HCT116 (cell line): ENCODE measurements around the gene SPDYE4. TPM values are rescaled to one million over a fixed set of nuclear protein-coding genes. Genes with fewer than 3 reads are reported as not detected.
"Not testable (repeated sequence)": the region's sequence is repeated elsewhere in the genome, so short reads cannot be mapped to it uniquely, and the experiment has no call there.

Experiments used
- ATAC-seq: fragments of 200-7000 bp; cut with Tn5 transposase; 2 replicates; pipeline ENCODE4 v1.9.1; 2020; ENCODE audit warnings: mild to moderate bottlenecking, moderate library complexity
- BruUV-seq: library from RNA; stranded (reverse); fragments of 400-500 nt; replicated peaks from 2 replicates; lab custom pipeline; 2021; lab: Mats Ljungman, UMichigan
- CTCF ChIA-PET: fragments of 300-600 bp; sonication (Branson Sonifier 250); formaldehyde crosslinking; loops from one replicate; lab custom pipeline; 2021; ENCODE audit warnings: antibody characterized with exemption; lab: Charles Lee
- POLR2A ChIA-PET: fragments of 300-600, 350-600 bp; sonication (Branson Sonifier 250); formaldehyde crosslinking; loops from one replicate; lab custom pipeline; 2021; ENCODE audit warnings: antibody characterized with exemption; lab: Charles Lee
- RAD21 ChIA-PET, 2 experiments: fragments of 300-600 bp; sonication (Branson Sonifier 250); formaldehyde crosslinking; loops; one replicate each; lab custom pipeline; 2023; ENCODE audit warnings: low total read pairs in 2 of 2; ENCODE audit not compliant: uncharacterized antibody in 2 of 2, unreplicated experiment in 2 of 2, low non-redundant PET in 1 of 2; lab: Charles Lee
- DNase-seq: peaks from one replicate; pipeline ENCODE4 v3.0.0-alpha.2; 2010; ENCODE audit warnings: low read depth, low spot score
- H2AFZ ChIP-seq: fragments of 200-600 bp; shearing (Covaris generic), sonication (generic); 2 replicates; pipeline ENCODE4 v1.6.1; 2017; ENCODE audit warnings: low read depth, mixed run types, mixed read lengths, antibody characterized with exemption, low read length; ENCODE audit not compliant: poor library complexity, severe bottlenecking
- H3K27ac ChIP-seq: 2 replicates; pipeline ENCODE4 v1.5.1; 2012; ENCODE audit warnings: low read depth, low read length
- H3K27me3 ChIP-seq: fragments of 200-600 bp; sonication (generic); 2 replicates; pipeline ENCODE4 v1.6.1; 2016; ENCODE audit warnings: mixed run types, low read length, mixed read lengths; ENCODE audit not compliant: insufficient read depth
- H3K36me3 ChIP-seq, 2 experiments: fragments of 200-500 bp in 1 of 2; fragments of 200-600 bp in 1 of 2; sonication (Bioruptor generic) in 1 of 2; sonication (generic) in 1 of 2; 2 replicates each; pipeline versions ENCODE4 v1.5.1 to v1.6.1; 2014 to 2016; ENCODE audit warnings: low read length in 2 of 2, inconsistent platforms in 1 of 2, mixed read lengths in 1 of 2, mixed run types in 1 of 2; ENCODE audit not compliant: insufficient read depth in 2 of 2, control insufficient read depth in 1 of 2
- H3K4me1 ChIP-seq, 2 experiments: fragments of 200-600 bp in 1 of 2; sonication (generic) in 1 of 2; 2 replicates each; pipeline versions ENCODE4 v1.5.1 to v1.6.1; 2012 to 2017; ENCODE audit warnings: low read length in 2 of 2, inconsistent platforms in 1 of 2, mild to moderate bottlenecking in 1 of 2, mixed read lengths in 1 of 2, mixed run types in 1 of 2, moderate library complexity in 1 of 2; ENCODE audit not compliant: insufficient read depth in 2 of 2, control insufficient read depth in 1 of 2
- H3K4me2 ChIP-seq: fragments of 200-600 bp; sonication (generic); 2 replicates; pipeline ENCODE4 v1.6.1; 2017; ENCODE audit warnings: mixed run types, low read length, mixed read lengths
- H3K4me3 ChIP-seq, 2 experiments: fragments of 200-600 bp in 1 of 2; sonication (generic) in 1 of 2; replicated peaks in 1 of 2; 2 replicates each; pipeline ENCODE4 v1.5.1; 2011 to 2016; ENCODE audit warnings: low read length in 2 of 2, control low read depth in 1 of 2, low read depth in 1 of 2, mild to moderate bottlenecking in 1 of 2, mixed read lengths in 1 of 2, mixed run types in 1 of 2
- H3K79me2 ChIP-seq: fragments of 200-600 bp; sonication (generic); 2 replicates; pipeline ENCODE4 v1.6.1; 2017; ENCODE audit warnings: mild to moderate bottlenecking, mixed run types, low read length, moderate library complexity, mixed read lengths; ENCODE audit not compliant: insufficient read depth
- H3K9ac ChIP-seq: fragments of 200-600 bp; sonication (generic); 2 replicates; pipeline ENCODE4 v1.6.1; 2016; ENCODE audit warnings: low read length, mixed read lengths
- H3K9me2 ChIP-seq: fragments of 200-600 bp; sonication (generic), shearing (Covaris generic); 2 replicates; pipeline ENCODE4 v1.6.1; 2017; ENCODE audit warnings: mixed run types, mild to moderate bottlenecking, moderate library complexity; ENCODE audit not compliant: insufficient read depth
- H3K9me3 ChIP-seq, 2 experiments: fragments of 200-500 bp in 1 of 2; fragments of 200-600 bp in 1 of 2; sonication (Bioruptor generic) in 1 of 2; sonication (generic) in 1 of 2; 2 replicates each; pipeline ENCODE4 v1.6.1; 2014 to 2017; ENCODE audit warnings: low read length in 2 of 2, mixed read lengths in 2 of 2, inconsistent platforms in 1 of 2, low read depth in 1 of 2, mild to moderate bottlenecking in 1 of 2, mixed run types in 1 of 2, moderate library complexity in 1 of 2; ENCODE audit not compliant: control insufficient read depth in 1 of 2, insufficient read depth in 1 of 2
- H4K20me1 ChIP-seq: fragments of 200-600 bp; sonication (generic), shearing (Covaris generic); 2 replicates; pipeline ENCODE4 v1.6.1; 2017; ENCODE audit warnings: mixed run types, mild to moderate bottlenecking, moderate library complexity; ENCODE audit not compliant: insufficient read depth
- CBX3 ChIP-seq: IDR thresholded peaks from 2 replicates; pipeline ENCODE4 v1.6.1; 2012; ENCODE audit warnings: low read depth
- CEBPB ChIP-seq: IDR thresholded peaks from 2 replicates; pipeline ENCODE4 v1.6.1; 2012; ENCODE audit warnings: low read depth
- ELF1 ChIP-seq: IDR thresholded peaks from 2 replicates; pipeline ENCODE4 v1.6.1; 2012; ENCODE audit warnings: low read depth, borderline replicate concordance
- EZH2phosphoT487 ChIP-seq: fragments of 200-600 bp; IDR thresholded peaks from 2 replicates; pipeline ENCODE4 v1.6.1; 2018; ENCODE audit warnings: antibody characterized with exemption, borderline replicate concordance
- POLR2A ChIP-seq: IDR thresholded peaks from 2 replicates; pipeline ENCODE4 v1.7.0; 2011; ENCODE audit warnings: borderline replicate concordance; ENCODE audit not compliant: insufficient read depth, insufficient read length; ENCODE audit errors: extremely low read depth
- POLR2AphosphoS5 ChIP-seq: IDR thresholded peaks from 2 replicates; pipeline ENCODE4 v1.6.1; 2011; ENCODE audit warnings: mild to moderate bottlenecking, low read depth, low read length, moderate library complexity
- SP1 ChIP-seq: IDR thresholded peaks from 2 replicates; pipeline ENCODE4 v1.6.1; 2012; ENCODE audit warnings: low read depth
- ZFX ChIP-seq: fragments of 450-650 bp; IDR thresholded peaks from 2 replicates; pipeline ENCODE4 v1.6.1; 2017
- intact Hi-C: fragments of 100-400 bp; cut with micrococcal nuclease; formaldehyde crosslinking; loops from 2 replicates; pipeline ENCODE4 v1.10.0; 2022
- total RNA-seq: library from RNA; stranded (reverse); gene quantifications from one replicate; pipeline ENCODE4 v1.2.1, GENCODE V29; 2021; ENCODE audit not compliant: unreplicated experiment
- TF ChIP-seq, protein P1 (sequence below): IDR thresholded peaks from 2 replicates; pipeline ENCODE4 v1.6.1; 2011; ENCODE audit warnings: mild to moderate bottlenecking, low read length, moderate library complexity; ENCODE audit not compliant: insufficient replicate concordance; ENCODE audit errors: extremely low read depth
- TF ChIP-seq, protein P2 (sequence below), 3 experiments: fragments of 200-600 bp in 1 of 3; sonication (generic) in 1 of 3; IDR thresholded peaks in 2 of 3; conservative IDR thresholded peaks in 1 of 3; 2 replicates each; pipeline ENCODE4 v1.5.1; 2012 to 2017; ENCODE audit warnings: low read depth in 2 of 3, low read length in 2 of 3, antibody characterized with exemption in 1 of 3, borderline replicate concordance in 1 of 3, control low read depth in 1 of 3, mild to moderate bottlenecking in 1 of 3, mixed read lengths in 1 of 3, mixed run types in 1 of 3, moderate library complexity in 1 of 3; ENCODE audit not compliant: insufficient read depth in 1 of 3
- TF ChIP-seq, protein P3 (sequence below): IDR thresholded peaks from 2 replicates; pipeline ENCODE4 v1.6.1; 2012
- TF ChIP-seq, protein P4 (sequence below): IDR thresholded peaks from 2 replicates; pipeline ENCODE4 v1.6.1; 2012

Gene SPDYE4
- total RNA-seq, 1 experiment from 2014 or later, result not detected

DNA sequence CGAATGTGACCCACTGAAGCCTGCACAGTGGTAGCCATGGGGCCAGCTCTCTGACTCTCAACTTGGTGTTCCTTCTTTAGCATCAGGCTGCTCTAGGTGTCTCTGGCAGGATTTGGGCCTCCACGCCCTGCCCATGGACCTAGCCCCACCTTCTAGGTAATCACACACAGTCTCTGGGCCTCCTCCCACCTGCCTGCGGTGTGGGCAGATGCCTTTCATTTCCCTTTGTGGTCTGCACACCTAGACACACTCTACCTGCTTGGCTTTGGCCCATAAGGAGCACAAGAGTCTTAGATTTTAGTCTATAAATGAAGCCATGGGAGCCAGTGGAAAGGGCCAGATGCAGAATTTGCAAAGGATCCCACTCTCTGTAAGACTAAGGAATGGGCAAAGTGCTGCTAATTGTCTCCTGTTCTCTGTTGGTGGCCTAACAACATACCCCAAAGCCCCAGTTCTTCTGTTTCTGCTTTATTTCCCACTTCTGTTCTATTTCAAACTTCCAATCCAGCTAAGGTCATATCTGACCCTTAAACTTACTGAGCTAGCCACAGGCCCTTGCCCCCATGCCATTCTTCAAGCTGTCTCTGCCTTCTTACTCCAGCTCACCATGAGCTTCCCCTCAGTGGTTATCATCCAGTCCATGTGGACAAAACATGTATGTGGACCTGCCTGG lies 48.0 kb upstream of the SPDYE4 start:
- DNase-seq (no peak), ATAC-seq (no peak)
- Histone ChIP-seq H3K9ac (no peak overlapping the region), H3K27me3 (no peaks in the 10 kb centered on the region), H3K4me1 (peaks cover 0 to 8% of the 10 kb centered on the region in 2 experiments; a peak in 2 of 4 replicates), H3K27ac (no peak overlapping the region), H3K4me3 (no peak overlapping the region), H3K4me2 (no peak overlapping the region), H2AFZ (no peak overlapping the region), H3K9me2 (no peaks in the 10 kb centered on the region), H3K36me3 (no peaks in the 10 kb centered on the region), H4K20me1 (no peaks in the 10 kb centered on the region), H3K79me2 (no peaks in the 10 kb centered on the region), H3K9me3 (peaks cover 0 to 3% of the 10 kb centered on the region in 2 experiments; a peak in 1 of 4 replicates)
- CTCF ChIA-PET, result interaction anchor here (1.1 to 1.5 kb wide), 2 partner anchors 24 to 26 kb away, joined by 3 to 4 read pairs; no protein-coding TSS in a partner anchor
- no TSS peak for BruUV-seq
- TF ChIP-seq, protein P1, sequence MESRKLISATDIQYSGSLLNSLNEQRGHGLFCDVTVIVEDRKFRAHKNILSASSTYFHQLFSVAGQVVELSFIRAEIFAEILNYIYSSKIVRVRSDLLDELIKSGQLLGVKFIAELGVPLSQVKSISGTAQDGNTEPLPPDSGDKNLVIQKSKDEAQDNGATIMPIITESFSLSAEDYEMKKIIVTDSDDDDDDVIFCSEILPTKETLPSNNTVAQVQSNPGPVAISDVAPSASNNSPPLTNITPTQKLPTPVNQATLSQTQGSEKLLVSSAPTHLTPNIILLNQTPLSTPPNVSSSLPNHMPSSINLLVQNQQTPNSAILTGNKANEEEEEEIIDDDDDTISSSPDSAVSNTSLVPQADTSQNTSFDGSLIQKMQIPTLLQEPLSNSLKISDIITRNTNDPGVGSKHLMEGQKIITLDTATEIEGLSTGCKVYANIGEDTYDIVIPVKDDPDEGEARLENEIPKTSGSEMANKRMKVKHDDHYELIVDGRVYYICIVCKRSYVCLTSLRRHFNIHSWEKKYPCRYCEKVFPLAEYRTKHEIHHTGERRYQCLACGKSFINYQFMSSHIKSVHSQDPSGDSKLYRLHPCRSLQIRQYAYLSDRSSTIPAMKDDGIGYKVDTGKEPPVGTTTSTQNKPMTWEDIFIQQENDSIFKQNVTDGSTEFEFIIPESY, result no peak
- no peak for TF ChIP-seq CBX3
- TF ChIP-seq, protein P2, sequence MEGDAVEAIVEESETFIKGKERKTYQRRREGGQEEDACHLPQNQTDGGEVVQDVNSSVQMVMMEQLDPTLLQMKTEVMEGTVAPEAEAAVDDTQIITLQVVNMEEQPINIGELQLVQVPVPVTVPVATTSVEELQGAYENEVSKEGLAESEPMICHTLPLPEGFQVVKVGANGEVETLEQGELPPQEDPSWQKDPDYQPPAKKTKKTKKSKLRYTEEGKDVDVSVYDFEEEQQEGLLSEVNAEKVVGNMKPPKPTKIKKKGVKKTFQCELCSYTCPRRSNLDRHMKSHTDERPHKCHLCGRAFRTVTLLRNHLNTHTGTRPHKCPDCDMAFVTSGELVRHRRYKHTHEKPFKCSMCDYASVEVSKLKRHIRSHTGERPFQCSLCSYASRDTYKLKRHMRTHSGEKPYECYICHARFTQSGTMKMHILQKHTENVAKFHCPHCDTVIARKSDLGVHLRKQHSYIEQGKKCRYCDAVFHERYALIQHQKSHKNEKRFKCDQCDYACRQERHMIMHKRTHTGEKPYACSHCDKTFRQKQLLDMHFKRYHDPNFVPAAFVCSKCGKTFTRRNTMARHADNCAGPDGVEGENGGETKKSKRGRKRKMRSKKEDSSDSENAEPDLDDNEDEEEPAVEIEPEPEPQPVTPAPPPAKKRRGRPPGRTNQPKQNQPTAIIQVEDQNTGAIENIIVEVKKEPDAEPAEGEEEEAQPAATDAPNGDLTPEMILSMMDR (IDR thresholded peaks at IDR 0.05 in 2 of 3, conservative IDR thresholded peaks at IDR 0.05 in 1 of 3; ENCODE audit: borderline replicate concordance in 1 of 3, insufficient read depth in 1 of 3, low read depth in 2 of 3, low read length in 2 of 3), result no peak
- TF ChIP-seq POLR2A, result no peak
- TF ChIP-seq, protein P3, sequence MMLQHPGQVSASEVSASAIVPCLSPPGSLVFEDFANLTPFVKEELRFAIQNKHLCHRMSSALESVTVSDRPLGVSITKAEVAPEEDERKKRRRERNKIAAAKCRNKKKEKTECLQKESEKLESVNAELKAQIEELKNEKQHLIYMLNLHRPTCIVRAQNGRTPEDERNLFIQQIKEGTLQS, result no peak
- TF ChIP-seq CEBPB, result no peak
- TF ChIP-seq, protein P4, sequence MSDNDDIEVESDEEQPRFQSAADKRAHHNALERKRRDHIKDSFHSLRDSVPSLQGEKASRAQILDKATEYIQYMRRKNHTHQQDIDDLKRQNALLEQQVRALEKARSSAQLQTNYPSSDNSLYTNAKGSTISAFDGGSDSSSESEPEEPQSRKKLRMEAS, result no peak
- no peak for TF ChIP-seq POLR2AphosphoS5
- no peak for TF ChIP-seq ZFX
- TF ChIP-seq SP1, result no peak
- no peak for TF ChIP-seq EZH2phosphoT487
- no peak for TF ChIP-seq ELF1
- POLR2A ChIA-PET, result no interaction called here
- intact Hi-C loops, result no loop called here
- RAD21 ChIA-PET, result no interaction called here

DNA sequence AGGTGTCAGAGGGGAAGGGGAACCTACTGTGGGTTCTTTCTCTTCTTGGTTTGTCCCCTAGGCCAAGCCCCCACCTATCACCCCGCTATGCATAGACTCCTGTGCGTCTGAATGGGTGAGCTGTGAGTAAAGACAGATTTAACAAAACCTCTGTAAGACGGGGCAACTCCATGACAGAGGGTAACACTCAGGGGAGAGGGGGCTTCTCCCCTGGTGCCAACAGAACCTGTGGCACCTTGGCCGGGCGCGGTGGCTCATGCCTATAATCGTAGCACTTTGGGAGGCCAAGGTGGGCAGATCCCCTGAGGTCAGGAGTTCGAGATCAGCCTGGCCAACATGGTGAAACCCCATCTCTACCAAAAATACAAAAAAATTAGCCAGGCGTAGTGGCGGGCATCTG lies 47.0 kb upstream of the SPDYE4 start:
- RAD21 ChIA-PET, result interaction anchor here in 1 of 2 experiments (0.7 kb wide), 1 partner anchor 24 kb away, joined by 3 read pairs; no protein-coding TSS in a partner anchor
- H3K9me3 ChIP-seq, H4K20me1 ChIP-seq, H3K9ac ChIP-seq, POLR2A ChIA-PET, BruUV-seq, H2AFZ ChIP-seq, H3K27ac ChIP-seq, H3K36me3 ChIP-seq, ATAC-seq, intact Hi-C loops, H3K79me2 ChIP-seq, DNase-seq, H3K4me1 ChIP-seq, H3K4me3 ChIP-seq, H3K4me2 ChIP-seq, H3K9me2 ChIP-seq, H3K27me3 ChIP-seq: not testable (repeated sequence)
- CTCF ChIA-PET, result interaction anchor here (1.0 kb wide), 1 partner anchor 27 kb away, joined by 3 read pairs; no protein-coding TSS in a partner anchor
